Activated CD8-positive, alpha-beta T cell treated with anti-CD3 and anti-CD28 coated beads for 36 hours (primary cell): ENCODE measurements around the gene HPD. TPM values are rescaled to one million over a fixed set of nuclear protein-coding genes. Genes with fewer than 3 reads are reported as not detected.

Source experiments
- ATAC-seq: fragments of 200-7000 bp; cut with Tn5 transposase; one replicate; pipeline ENCODE4 v1.10.0; 2021; ENCODE audit warnings: mild to moderate bottlenecking, moderate library complexity
- CTCF ChIA-PET: fragments of 350-600 bp; sonication (Branson Sonifier 250); formaldehyde crosslinking; loops from one replicate; lab custom pipeline; 2021; ENCODE audit warnings: antibody characterized with exemption; lab: Charles Lee
- POLR2A ChIA-PET: fragments of 350-600 bp; sonication (Branson Sonifier 250); formaldehyde crosslinking; loops from one replicate; lab custom pipeline; 2021; ENCODE audit warnings: antibody characterized with exemption; lab: Charles Lee
- DNase-seq: peaks from one replicate; pipeline ENCODE4 v3.0.0-alpha.2; 2020
- H3K27ac Mint-ChIP-seq: one replicate; pipeline ENCODE4 v1.8.0; 2021; ENCODE audit warnings: mild to moderate bottlenecking, mixed read lengths
- H3K27me3 Mint-ChIP-seq: one replicate; pipeline ENCODE4 v1.8.0; 2021; ENCODE audit warnings: mixed read lengths
- H3K36me3 Mint-ChIP-seq: one replicate; pipeline ENCODE4 v1.8.0; 2021; ENCODE audit warnings: low read depth, mixed read lengths
- H3K4me1 Mint-ChIP-seq: one replicate; pipeline ENCODE4 v1.8.0; 2021; ENCODE audit warnings: low read depth, mixed read lengths
- H3K4me3 Mint-ChIP-seq: one replicate; pipeline ENCODE4 v1.8.0; 2021; ENCODE audit warnings: mild to moderate bottlenecking, moderate library complexity, mixed read lengths
- H3K9me3 Mint-ChIP-seq: one replicate; pipeline ENCODE4 v1.8.0; 2021; ENCODE audit warnings: mixed read lengths
- CTCF ChIP-seq: fragments of 200-600 bp; IDR thresholded peaks from one replicate; pipeline ENCODE4 v1.8.0; 2022; ENCODE audit warnings: antibody characterized with exemption, mild to moderate bottlenecking
- intact Hi-C: fragments of 100-400 bp; cut with micrococcal nuclease; formaldehyde crosslinking; loops from one replicate; pipeline ENCODE4 v1.10.0; 2022
- total RNA-seq, 2 experiments: library from RNA; stranded (reverse); gene quantifications; one replicate each; pipeline ENCODE4 v1.2.3, GENCODE V29; 2021

Gene HPD
- total RNA-seq, 2 experiments from 2014 or later: not detected

DNA sequence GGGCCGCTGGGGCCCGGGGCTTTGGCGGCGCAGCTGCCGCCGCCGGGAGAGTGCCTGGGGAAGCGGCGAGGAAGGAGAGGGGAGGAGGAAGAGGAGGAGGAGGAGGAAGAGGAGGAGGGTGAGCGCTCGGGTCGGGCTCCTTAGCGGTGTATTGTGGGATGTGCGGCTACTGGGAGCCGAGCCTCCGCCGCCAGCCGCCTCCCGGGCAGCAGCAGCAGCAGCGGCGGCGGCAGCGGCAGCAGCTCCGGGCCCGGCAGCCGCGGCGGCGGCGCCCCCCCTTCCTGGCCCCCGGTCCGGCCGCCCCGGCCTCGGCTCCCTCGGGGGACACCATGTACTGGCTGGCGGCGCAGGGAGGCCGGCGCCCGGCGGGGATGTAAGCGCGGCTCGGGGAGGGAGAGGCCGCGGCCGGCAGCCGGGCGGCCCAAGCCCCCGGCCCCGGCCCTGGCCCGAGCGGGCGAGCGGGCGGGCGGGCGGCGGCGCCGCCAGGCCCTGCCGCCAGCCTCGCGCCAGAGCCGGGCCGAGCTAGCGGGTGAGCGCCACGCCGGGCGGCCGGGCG, 54.7 kb downstream of the HPD start, which contains the start of gene SETD1B:
Gene SETD1B (plus strand): TSS at position 149 of the 556 bp plus-strand sequence. CDS start 729 bp downstream, outside the sequence.
- ChIA-PET CTCF (interaction anchor here (0.7 to 15.4 kb wide), 4 partner anchors 3 to 85 kb away, joined by 4 to 698 read pairs (median 354); partner anchors contain the start of genes PSMD9, RHOF and SETD1B), POLR2A (interaction anchor here (0.7 to 25.9 kb wide), 5 partner anchors 8 to 274 kb away, joined by 4 to 683 read pairs (median 6); partner anchors contain the start of genes MLXIP, RHOF and TMEM120B)
- Mint-ChIP-seq H3K27ac (peak within 1 kb of the TSS; percentile 99), H3K4me3 (peak within 1 kb of the TSS; percentile 92), H3K9me3 (no peaks in the 10 kb centered on the region), H3K4me1 (peaks cover 20% of the 10 kb centered on the region), H3K36me3 (peaks cover 40% of the 10 kb centered on the region), H3K27me3 (no peaks in the 10 kb centered on the region)
- no peak for TF ChIP-seq CTCF
- peak; percentile 62 for DNase-seq
- peak; percentile 2 for ATAC-seq
- intact Hi-C loops: no loop called here

DNA sequence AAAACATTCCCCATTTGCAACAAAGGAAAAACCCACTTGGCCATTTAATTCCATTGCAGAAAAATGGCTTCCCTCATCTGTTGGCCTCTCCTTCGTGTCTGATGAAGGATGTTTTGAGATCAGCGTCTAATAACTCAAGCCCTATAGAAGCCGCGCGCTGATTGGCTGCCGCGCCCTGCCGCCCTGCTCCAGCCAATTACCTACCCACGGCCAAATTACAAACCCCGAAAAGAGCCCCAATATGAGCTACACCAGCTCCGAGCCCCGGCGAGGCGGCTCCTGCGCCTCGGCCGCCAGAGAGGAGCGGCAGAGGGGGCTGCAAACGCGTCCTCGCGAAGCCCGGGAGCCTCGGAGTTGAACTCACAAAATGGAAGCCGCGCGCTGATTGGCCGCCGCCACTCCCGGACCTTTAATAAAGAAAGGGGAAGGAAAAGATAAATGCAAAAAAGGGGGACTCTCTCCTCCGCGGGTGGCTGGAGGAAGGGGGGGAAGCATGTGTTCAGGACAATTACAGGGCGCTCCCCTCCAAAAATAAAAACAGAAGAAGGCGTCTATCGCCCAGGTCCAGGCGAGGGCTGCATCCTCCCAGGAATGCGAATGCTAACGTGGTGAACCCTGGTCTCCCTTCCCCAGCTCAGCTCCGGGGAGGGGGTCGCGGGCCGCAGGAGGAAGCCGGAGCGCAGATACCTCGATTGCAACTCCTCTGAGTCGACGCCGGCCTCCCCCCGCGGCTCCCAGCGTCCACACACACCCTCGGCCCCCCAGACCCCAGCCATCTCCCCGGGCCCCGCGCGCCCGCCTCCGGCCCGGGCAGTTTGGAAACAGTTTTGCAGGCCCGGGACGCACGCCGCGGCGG, 55.6 kb downstream of the HPD start:
- CTCF ChIA-PET: interaction anchor here (1.0 to 15.4 kb wide), 4 partner anchors 4 to 26 kb away, joined by 5 to 698 read pairs (median 354); partner anchors contain the start of genes RHOF and SETD1B
- intact Hi-C loops: no loop called here
- Mint-ChIP-seq H3K27ac (peak overlapping the region; percentile 99), H3K4me3 (peak overlapping the region; percentile 83), H3K9me3 (no peaks in the 10 kb centered on the region), H3K27me3 (no peaks in the 10 kb centered on the region), H3K36me3 (peaks cover 43% of the 10 kb centered on the region), H3K4me1 (peaks cover 25% of the 10 kb centered on the region)
- ATAC-seq (peak; percentile 60), DNase-seq (peak; percentile 97)
- POLR2A ChIA-PET: interaction anchor here (0.5 to 30.9 kb wide), 9 partner anchors 2 to 228 kb away, joined by 3 to 683 read pairs (median 4); partner anchors contain the start of genes RHOF and SETD1B
- no peak for TF ChIP-seq CTCF

DNA sequence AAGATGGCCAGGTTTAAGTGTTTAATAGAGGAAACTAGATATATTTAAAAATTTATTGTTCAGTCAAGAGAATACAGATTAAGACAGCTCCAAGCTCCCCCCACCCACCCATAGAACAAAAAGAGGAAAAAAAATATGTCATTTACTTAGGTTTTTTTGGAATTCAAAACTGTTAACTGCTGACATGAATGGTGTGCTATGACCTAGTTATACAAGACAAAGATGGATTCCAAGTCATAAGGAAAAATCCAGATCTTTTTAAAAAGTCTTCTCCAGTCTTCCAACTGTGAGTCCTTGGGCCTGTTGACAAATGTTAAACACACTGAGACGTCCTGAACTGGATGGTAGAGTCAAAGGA, 56.2 kb downstream of the HPD start:
- peak overlapping the region; percentile 99 for H3K27ac Mint-ChIP-seq
- intact Hi-C loops: no loop called here

More for the DNA sequence above, 56.2 kb downstream of the HPD start:
- H3K27me3 Mint-ChIP-seq: no peaks in the 10 kb centered on the region
- ChIA-PET CTCF (interaction anchor here (1.0 to 15.4 kb wide), 5 partner anchors 5 to 86 kb away, joined by 3 to 698 read pairs (median 10); partner anchors contain the start of genes PSMD9, RHOF and SETD1B), POLR2A (interaction anchor here (0.5 to 30.9 kb wide), 9 partner anchors 2 to 1601 kb away, joined by 3 to 683 read pairs (median 4); partner anchors contain the start of genes PSMD9, RHOF, RPLP0 and SETD1B)
- no peaks in the 10 kb centered on the region for H3K9me3 Mint-ChIP-seq
- DNase-seq (no peak), ATAC-seq (no peak)
- peak overlapping the region; percentile 83 for H3K4me3 Mint-ChIP-seq
- peaks cover 43% of the 10 kb centered on the region for H3K36me3 Mint-ChIP-seq
- H3K4me1 Mint-ChIP-seq: peaks cover 29% of the 10 kb centered on the region
- no peak for TF ChIP-seq CTCF
